CD14-positive monocyte (primary cell): Measurements from ENCODE around the gene SOST. TPM values are rescaled to one million over a fixed set of nuclear protein-coding genes. Genes with fewer than 3 reads are reported as not detected.

Experiments used
- DNase-seq, 3 donors: peaks; one replicate each; pipeline ENCODE4 v3.0.0-alpha.2; 2011 to 2022
- H2AFZ ChIP-seq: 2 replicates; pipeline ENCODE4 v1.6.0; 2012; ENCODE audit warnings: mild to moderate bottlenecking, low read depth, low read length, inconsistent platforms; ENCODE audit not compliant: insufficient read depth, poor library complexity, severe bottlenecking
- H3K27ac ChIP-seq, 2 donors: 1 replicate in 1 of 2; 2 replicates in 1 of 2; pipeline ENCODE4 v1.5.1; 2012 to 2013; ENCODE audit warnings: low read length in 2 of 2, control low read depth in 1 of 2, inconsistent platforms in 1 of 2, low read depth in 1 of 2, mild to moderate bottlenecking in 1 of 2
- H3K27me3 ChIP-seq, 2 donors: one replicate each; pipeline versions ENCODE4 v1.6.0 to v1.6.1; 2011 to 2013; ENCODE audit warnings: low read length in 2 of 2; ENCODE audit not compliant: control insufficient read depth in 2 of 2, insufficient read depth in 2 of 2
- H3K36me3 ChIP-seq, 2 donors: replicated peaks in 1 of 2; 1 replicate in 1 of 2; 2 replicates in 1 of 2; pipeline versions ENCODE4 v1.5.1 to v1.6.1; 2012 to 2013; ENCODE audit warnings: low read length in 2 of 2, control low read depth in 1 of 2, inconsistent platforms in 1 of 2, mild to moderate bottlenecking in 1 of 2; ENCODE audit not compliant: insufficient read depth in 2 of 2, control insufficient read depth in 1 of 2
- H3K4me1 ChIP-seq, 2 donors: 1 replicate in 1 of 2; 2 replicates in 1 of 2; pipeline versions ENCODE4 v1.5.1 to v1.6.1; 2012 to 2013; ENCODE audit warnings: low read length in 2 of 2, control low read depth in 1 of 2, inconsistent platforms in 1 of 2, mild to moderate bottlenecking in 1 of 2, moderate library complexity in 1 of 2; ENCODE audit not compliant: insufficient read depth in 2 of 2, control insufficient read depth in 1 of 2
- H3K4me2 ChIP-seq: replicated peaks from 2 replicates; pipeline ENCODE3; 2012; ENCODE audit warnings: low read length, moderate library complexity, mild to moderate bottlenecking; ENCODE audit not compliant: poor library complexity, severe bottlenecking; ENCODE audit errors: extremely low read depth
- H3K4me3 ChIP-seq, 3 experiments: fragments of 200-600 bp in 1 of 3; sonication (generic) in 1 of 3; replicated peaks in 1 of 3; 1 replicate in 2 of 3; 2 replicates in 1 of 3; pipeline ENCODE4 v1.5.1; 2011 to 2013; ENCODE audit warnings: low read length in 3 of 3, mild to moderate bottlenecking in 3 of 3, control low read depth in 2 of 3, low read depth in 2 of 3, inconsistent platforms in 1 of 3, moderate library complexity in 1 of 3
- H3K79me2 ChIP-seq: 2 replicates; pipeline ENCODE4 v1.6.0; 2012; ENCODE audit warnings: mild to moderate bottlenecking, control low read depth, inconsistent platforms, low read length, moderate library complexity; ENCODE audit not compliant: insufficient read depth
- H3K9ac ChIP-seq: 2 replicates; pipeline ENCODE4 v1.6.0; 2017; ENCODE audit warnings: low read length, mild to moderate bottlenecking; ENCODE audit not compliant: insufficient read depth, poor library complexity, severe bottlenecking
- H3K9me3 ChIP-seq, 2 donors: replicated peaks in 1 of 2; 1 replicate in 1 of 2; 2 replicates in 1 of 2; pipeline versions ENCODE4 v1.5.1 to v1.6.1; 2012 to 2013; ENCODE audit warnings: low read length in 2 of 2, control low read depth in 1 of 2; ENCODE audit not compliant: control insufficient read depth in 1 of 2, insufficient read depth in 1 of 2
- H4K20me1 ChIP-seq: 2 replicates; pipeline ENCODE4 v1.6.0; 2012; ENCODE audit warnings: mild to moderate bottlenecking, low read length, control low read depth, moderate library complexity; ENCODE audit not compliant: insufficient read depth
- H3K27ac Mint-ChIP-seq, 7 donors: one replicate each; pipeline ENCODE4 v1.8.0; 2020; ENCODE audit warnings: mild to moderate bottlenecking in 7 of 7, mixed read lengths in 7 of 7, moderate library complexity in 6 of 7, inconsistent platforms in 2 of 7
- H3K27me3 Mint-ChIP-seq, 3 donors: one replicate each; pipeline ENCODE4 v1.8.0; 2021 to 2022; ENCODE audit warnings: low read depth in 3 of 3, mild to moderate bottlenecking in 3 of 3, mixed read lengths in 3 of 3, moderate library complexity in 3 of 3, inconsistent platforms in 1 of 3
- H3K36me3 Mint-ChIP-seq, 2 donors: one replicate each; pipeline ENCODE4 v1.8.0; 2020; ENCODE audit warnings: mixed read lengths in 2 of 2, inconsistent platforms in 1 of 2, mild to moderate bottlenecking in 1 of 2
- H3K4me1 Mint-ChIP-seq: one replicate; pipeline ENCODE4 v1.8.0; 2020; ENCODE audit warnings: mild to moderate bottlenecking, mixed read lengths
- H3K4me3 Mint-ChIP-seq, 2 donors: one replicate each; pipeline ENCODE4 v1.8.0; 2020; ENCODE audit warnings: mild to moderate bottlenecking in 2 of 2, mixed read lengths in 2 of 2, moderate library complexity in 1 of 2
- H3K9me3 Mint-ChIP-seq, 7 donors: one replicate each; pipeline ENCODE4 v1.8.0; 2020 to 2022; ENCODE audit warnings: mixed read lengths in 7 of 7, mild to moderate bottlenecking in 6 of 7, moderate library complexity in 6 of 7, inconsistent platforms in 2 of 7
- CTCF ChIP-seq: fragments of 200-600 bp; IDR thresholded peaks from one replicate; pipeline ENCODE4 v1.8.0; 2022; ENCODE audit warnings: antibody characterized with exemption, mild to moderate bottlenecking
- WGBS: methylation state at CpG from one replicate; pipeline ENCODE4 v1.1.5; 2013; ENCODE audit warnings: missing lambda C conversion rate; ENCODE audit not compliant: insufficient coverage; 5-methylcytosine and 5-hydroxymethylcytosine counted together
- intact Hi-C, 2 donors: fragments of 100-400 bp; cut with micrococcal nuclease; formaldehyde crosslinking; loops; one replicate each; pipeline versions ENCODE4 v1.15.0 to v1.15.1; 2023
- polyA plus RNA-seq, 3 donors: library from polyadenylated mRNA; depleted of rRNA in 1 of 3; unstranded in 2 of 3; stranded (reverse) in 1 of 3; fragments of 300-500 nt in 2 of 3; fragments of >200 nt in 1 of 3; fragmentation: Illumina TruSeq in 2 of 3; gene quantifications; 1 replicate in 2 of 3; 2 replicates in 1 of 3; pipeline ENCODE4 v1.2.3, GENCODE V29; 2012 to 2021

SOST gene
- polyA plus RNA-seq, 3 donors: not detected

GRCh38 chr17:43801844-43802243 lies 43.3 kb upstream of the SOST start:
- peaks cover 5 to 7% of the 10 kb centered on the region in 2 donors for H3K36me3 Mint-ChIP-seq
- no CpG with 5 or more reads among the region's 3 CpGs for WGBS
- no peak overlapping the region for H3K4me3 Mint-ChIP-seq
- peaks cover 0 to 6% (median 0%) of the 10 kb centered on the region in 7 donors for H3K9me3 Mint-ChIP-seq
- Histone ChIP-seq H3K27ac (no peak overlapping the region), H3K4me2 (no peak overlapping the region), H3K4me1 (no peaks in the 10 kb centered on the region), H3K9ac (no peak overlapping the region), H2AFZ (no peak overlapping the region), H3K4me3 (no peak overlapping the region), H3K27me3 (no peaks in the 10 kb centered on the region), H4K20me1 (no peaks in the 10 kb centered on the region), H3K9me3 (no peaks in the 10 kb centered on the region), H3K36me3 (no peaks in the 10 kb centered on the region), H3K79me2 (no peaks in the 10 kb centered on the region)
- H3K27me3 Mint-ChIP-seq: peaks cover 0 to 4% (median 1%) of the 10 kb centered on the region in 3 donors
- H3K4me1 Mint-ChIP-seq: no peaks in the 10 kb centered on the region
- intact Hi-C loops: no loop called here
- no peak for TF ChIP-seq CTCF
- no peak for DNase-seq
- H3K27ac Mint-ChIP-seq: no peak overlapping the region

- H3K4me1 ChIP-seq: no peaks in the 10 kb centered on the region
- no peak overlapping the region for H3K27ac ChIP-seq
- Mint-ChIP-seq H3K9me3 (peaks cover 0 to 6% (median 0%) of the 10 kb centered on the region in 7 donors), H3K27me3 (peaks cover 0 to 5% (median 1%) of the 10 kb centered on the region in 3 donors), H3K4me1 (no peaks in the 10 kb centered on the region), H3K36me3 (peaks cover 5 to 7% of the 10 kb centered on the region in 2 donors), H3K4me3 (no peak overlapping the region), H3K27ac (no peak overlapping the region)
- no peak for TF ChIP-seq CTCF
- WGBS: 100% methylated on average over 1 of the region's 3 CpGs
- no peaks in the 10 kb centered on the region for H3K27me3 ChIP-seq
- H3K4me2 ChIP-seq: no peak overlapping the region
- no peak overlapping the region for H3K4me3 ChIP-seq
- H2AFZ ChIP-seq: no peak overlapping the region
- H4K20me1 ChIP-seq: no peaks in the 10 kb centered on the region
- H3K79me2 ChIP-seq: no peaks in the 10 kb centered on the region
- no peaks in the 10 kb centered on the region for H3K36me3 ChIP-seq
- no peak overlapping the region for H3K9ac ChIP-seq
- DNase-seq: no peak
- H3K9me3 ChIP-seq: no peaks in the 10 kb centered on the region
- intact Hi-C loops: no loop called here
Measured at GRCh38 chr17:43800736-43801135, 42.1 kb upstream of the SOST start.
